ENCODE measurements around the gene SH3PXD2A.

DNA sequence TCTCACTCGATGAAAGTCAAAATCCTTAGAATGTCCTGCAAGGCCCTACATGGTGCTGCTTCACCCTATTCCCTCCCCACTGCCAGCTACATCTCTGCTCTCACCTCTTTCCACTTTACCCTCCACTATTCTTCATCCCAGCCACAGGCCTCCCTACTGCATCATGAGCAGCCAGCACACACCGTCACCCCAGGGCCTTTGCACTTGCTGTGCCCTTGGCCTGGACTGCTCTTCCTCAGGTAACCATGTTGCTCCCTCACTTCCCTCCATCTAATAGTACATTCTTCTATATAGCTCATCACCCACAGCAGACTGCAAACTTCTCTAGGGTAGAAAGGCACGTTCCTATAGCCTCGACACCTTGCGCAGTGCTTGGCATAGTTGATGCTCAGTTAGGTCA is 167.7 kb downstream of the SH3PXD2A start:
- TF ChIP-seq NBN (IDR thresholded peaks at IDR 0.05) (no peak), EZH2 (IDR thresholded peaks at IDR 0.05; ENCODE audit: borderline replicate concordance, control insufficient read depth, low read depth, low read length) (no peak), FOS (IDR thresholded peaks at IDR 0.05; ENCODE audit: borderline replicate concordance, extremely low read depth, insufficient read length) (no peak), TBL1XR1 (IDR thresholded peaks at IDR 0.05; ENCODE audit: low read depth, low read length) (no peak)
- TF ChIP-seq, protein P1, sequence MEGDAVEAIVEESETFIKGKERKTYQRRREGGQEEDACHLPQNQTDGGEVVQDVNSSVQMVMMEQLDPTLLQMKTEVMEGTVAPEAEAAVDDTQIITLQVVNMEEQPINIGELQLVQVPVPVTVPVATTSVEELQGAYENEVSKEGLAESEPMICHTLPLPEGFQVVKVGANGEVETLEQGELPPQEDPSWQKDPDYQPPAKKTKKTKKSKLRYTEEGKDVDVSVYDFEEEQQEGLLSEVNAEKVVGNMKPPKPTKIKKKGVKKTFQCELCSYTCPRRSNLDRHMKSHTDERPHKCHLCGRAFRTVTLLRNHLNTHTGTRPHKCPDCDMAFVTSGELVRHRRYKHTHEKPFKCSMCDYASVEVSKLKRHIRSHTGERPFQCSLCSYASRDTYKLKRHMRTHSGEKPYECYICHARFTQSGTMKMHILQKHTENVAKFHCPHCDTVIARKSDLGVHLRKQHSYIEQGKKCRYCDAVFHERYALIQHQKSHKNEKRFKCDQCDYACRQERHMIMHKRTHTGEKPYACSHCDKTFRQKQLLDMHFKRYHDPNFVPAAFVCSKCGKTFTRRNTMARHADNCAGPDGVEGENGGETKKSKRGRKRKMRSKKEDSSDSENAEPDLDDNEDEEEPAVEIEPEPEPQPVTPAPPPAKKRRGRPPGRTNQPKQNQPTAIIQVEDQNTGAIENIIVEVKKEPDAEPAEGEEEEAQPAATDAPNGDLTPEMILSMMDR (IDR thresholded peaks at IDR 0.05 in 2 of 3, conservative IDR thresholded peaks at IDR 0.05 in 1 of 3; ENCODE audit: control insufficient read depth in 2 of 3, extremely low read depth in 1 of 3, insufficient read depth in 1 of 3, low read depth in 3 of 3, low read length in 3 of 3): no peak
- TF ChIP-seq, protein P2, sequence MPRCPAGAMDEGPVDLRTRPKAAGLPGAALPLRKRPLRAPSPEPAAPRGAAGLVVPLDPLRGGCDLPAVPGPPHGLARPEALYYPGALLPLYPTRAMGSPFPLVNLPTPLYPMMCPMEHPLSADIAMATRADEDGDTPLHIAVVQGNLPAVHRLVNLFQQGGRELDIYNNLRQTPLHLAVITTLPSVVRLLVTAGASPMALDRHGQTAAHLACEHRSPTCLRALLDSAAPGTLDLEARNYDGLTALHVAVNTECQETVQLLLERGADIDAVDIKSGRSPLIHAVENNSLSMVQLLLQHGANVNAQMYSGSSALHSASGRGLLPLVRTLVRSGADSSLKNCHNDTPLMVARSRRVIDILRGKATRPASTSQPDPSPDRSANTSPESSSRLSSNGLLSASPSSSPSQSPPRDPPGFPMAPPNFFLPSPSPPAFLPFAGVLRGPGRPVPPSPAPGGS (IDR thresholded peaks at IDR 0.05; ENCODE audit: borderline replicate concordance, insufficient read depth, low read depth, low read length, poor library complexity, severe bottlenecking): no peak
- TF ChIP-seq, protein P3, sequence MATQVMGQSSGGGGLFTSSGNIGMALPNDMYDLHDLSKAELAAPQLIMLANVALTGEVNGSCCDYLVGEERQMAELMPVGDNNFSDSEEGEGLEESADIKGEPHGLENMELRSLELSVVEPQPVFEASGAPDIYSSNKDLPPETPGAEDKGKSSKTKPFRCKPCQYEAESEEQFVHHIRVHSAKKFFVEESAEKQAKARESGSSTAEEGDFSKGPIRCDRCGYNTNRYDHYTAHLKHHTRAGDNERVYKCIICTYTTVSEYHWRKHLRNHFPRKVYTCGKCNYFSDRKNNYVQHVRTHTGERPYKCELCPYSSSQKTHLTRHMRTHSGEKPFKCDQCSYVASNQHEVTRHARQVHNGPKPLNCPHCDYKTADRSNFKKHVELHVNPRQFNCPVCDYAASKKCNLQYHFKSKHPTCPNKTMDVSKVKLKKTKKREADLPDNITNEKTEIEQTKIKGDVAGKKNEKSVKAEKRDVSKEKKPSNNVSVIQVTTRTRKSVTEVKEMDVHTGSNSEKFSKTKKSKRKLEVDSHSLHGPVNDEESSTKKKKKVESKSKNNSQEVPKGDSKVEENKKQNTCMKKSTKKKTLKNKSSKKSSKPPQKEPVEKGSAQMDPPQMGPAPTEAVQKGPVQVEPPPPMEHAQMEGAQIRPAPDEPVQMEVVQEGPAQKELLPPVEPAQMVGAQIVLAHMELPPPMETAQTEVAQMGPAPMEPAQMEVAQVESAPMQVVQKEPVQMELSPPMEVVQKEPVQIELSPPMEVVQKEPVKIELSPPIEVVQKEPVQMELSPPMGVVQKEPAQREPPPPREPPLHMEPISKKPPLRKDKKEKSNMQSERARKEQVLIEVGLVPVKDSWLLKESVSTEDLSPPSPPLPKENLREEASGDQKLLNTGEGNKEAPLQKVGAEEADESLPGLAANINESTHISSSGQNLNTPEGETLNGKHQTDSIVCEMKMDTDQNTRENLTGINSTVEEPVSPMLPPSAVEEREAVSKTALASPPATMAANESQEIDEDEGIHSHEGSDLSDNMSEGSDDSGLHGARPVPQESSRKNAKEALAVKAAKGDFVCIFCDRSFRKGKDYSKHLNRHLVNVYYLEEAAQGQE (IDR thresholded peaks at IDR 0.05; ENCODE audit: low read depth, low read length): no peak

Data from GM12878 (cell line).